Measurements from ENCODE around the gene ERGIC1.

DNA sequence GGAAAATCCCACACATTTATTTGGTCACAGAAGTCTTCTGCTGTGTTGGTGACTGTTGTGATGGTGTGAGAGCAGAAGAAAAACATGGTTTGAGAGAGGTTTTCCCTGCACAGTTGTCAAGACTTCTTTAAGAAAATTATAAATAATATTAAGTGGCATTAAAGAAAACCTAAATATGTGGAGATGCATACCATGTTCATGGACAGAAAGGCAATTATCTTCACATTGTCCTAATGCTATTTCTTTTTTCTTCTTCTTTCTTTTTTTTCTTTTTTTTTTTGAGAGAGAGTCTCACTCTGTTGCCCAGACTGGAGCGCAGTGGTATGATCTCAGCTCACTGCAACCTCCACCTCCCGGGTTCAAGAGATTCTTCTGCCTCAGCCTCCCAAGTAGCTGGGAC lies 24.3 kb upstream of the ERGIC1 start:
- TF ChIP-seq, protein P1, sequence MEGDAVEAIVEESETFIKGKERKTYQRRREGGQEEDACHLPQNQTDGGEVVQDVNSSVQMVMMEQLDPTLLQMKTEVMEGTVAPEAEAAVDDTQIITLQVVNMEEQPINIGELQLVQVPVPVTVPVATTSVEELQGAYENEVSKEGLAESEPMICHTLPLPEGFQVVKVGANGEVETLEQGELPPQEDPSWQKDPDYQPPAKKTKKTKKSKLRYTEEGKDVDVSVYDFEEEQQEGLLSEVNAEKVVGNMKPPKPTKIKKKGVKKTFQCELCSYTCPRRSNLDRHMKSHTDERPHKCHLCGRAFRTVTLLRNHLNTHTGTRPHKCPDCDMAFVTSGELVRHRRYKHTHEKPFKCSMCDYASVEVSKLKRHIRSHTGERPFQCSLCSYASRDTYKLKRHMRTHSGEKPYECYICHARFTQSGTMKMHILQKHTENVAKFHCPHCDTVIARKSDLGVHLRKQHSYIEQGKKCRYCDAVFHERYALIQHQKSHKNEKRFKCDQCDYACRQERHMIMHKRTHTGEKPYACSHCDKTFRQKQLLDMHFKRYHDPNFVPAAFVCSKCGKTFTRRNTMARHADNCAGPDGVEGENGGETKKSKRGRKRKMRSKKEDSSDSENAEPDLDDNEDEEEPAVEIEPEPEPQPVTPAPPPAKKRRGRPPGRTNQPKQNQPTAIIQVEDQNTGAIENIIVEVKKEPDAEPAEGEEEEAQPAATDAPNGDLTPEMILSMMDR (IDR thresholded peaks at IDR 0.05), result no peak
- TF ChIP-seq POLR2A (IDR thresholded peaks at IDR 0.05), result no peak

Data from body of pancreas (tissue), 4 donors.